ENCODE results near the gene PAPPA2. TPM values are rescaled to one million over a fixed set of nuclear protein-coding genes. Genes with fewer than 3 reads are reported as not detected.

The PAPPA2 gene
- total and polyA plus RNA-seq, 9 of the 15 experiments (the other 6 are each of a cell fraction or from before 2014, with no cell fraction given): 0.01 to 0.15 (median 0.05) TPM; not detected in 2

DNA sequence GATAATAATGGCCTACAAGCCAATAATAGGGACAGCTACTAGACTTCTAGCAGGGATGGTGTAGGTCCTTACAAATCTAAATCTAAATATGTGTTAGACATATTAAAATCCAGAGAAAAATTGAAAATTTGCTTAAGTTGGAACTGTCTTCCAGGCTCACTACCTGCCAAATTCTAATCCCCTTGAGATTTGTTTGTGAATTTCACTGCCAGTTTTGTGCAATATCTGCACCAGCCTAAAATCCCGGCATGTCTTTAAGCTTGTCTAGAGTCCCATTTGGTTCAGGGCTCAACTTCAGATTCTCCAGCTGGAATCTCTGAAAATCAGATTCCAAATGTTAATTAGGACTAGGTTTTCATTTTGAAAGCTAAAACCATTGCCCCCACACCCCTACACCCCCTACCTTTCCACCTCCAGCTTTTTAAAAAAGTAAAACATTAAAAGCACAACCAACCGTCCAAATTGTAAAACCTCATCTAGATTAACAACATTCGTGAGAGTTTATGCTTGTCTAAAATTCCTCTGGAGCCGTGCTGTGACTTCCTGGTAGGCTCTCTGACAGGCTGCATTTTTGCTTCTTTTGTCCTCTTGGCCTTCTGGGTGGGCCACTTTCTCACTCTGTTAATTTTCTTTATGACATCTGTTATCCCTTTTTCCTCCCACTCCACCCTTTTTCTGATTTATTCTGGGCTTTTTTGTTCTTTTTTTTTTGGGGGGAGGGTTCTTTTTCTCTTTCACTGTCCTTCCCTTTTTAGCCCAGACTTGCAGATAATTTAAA lies 348.7 kb downstream of the PAPPA2 start:
- Histone ChIP-seq H3K4me1 (replicated peaks in 1 of 2; ENCODE audit: control insufficient read depth in 2 of 2, insufficient read depth in 2 of 2, low read length in 2 of 2) (no peaks in the 10 kb centered on the region), H3K4me3 (no peak overlapping the region), H3K27me3 (ENCODE audit: control insufficient read depth in 2 of 2, insufficient read depth in 2 of 2, low read length in 2 of 2) (peaks cover 2 to 5% of the 10 kb centered on the region in 2 experiments; a peak in 4 of 5 replicates), H3K79me2 (ENCODE audit: control insufficient read depth, insufficient read depth, low read length) (no peaks in the 10 kb centered on the region), H3K9ac (ENCODE audit: insufficient read depth in 1 of 2, low read depth in 2 of 2, low read length in 2 of 2) (no peak overlapping the region), H3K9me1 (ENCODE audit: control insufficient read depth, insufficient read depth, low read length) (no peaks in the 10 kb centered on the region), H3K27ac (ENCODE audit: extremely low read depth, low read depth, low read length) (no peak overlapping the region), H2AFZ (ENCODE audit: low read depth, low read length) (no peak overlapping the region), H3K4me2 (ENCODE audit: insufficient read depth, low read length) (no peak overlapping the region), H3K9me3 (replicated peaks; ENCODE audit: control insufficient read depth, insufficient read depth, low read depth, low read length) (no peaks in the 10 kb centered on the region), H3K36me3 (ENCODE audit: control insufficient read depth, insufficient read depth, low read length) (no peaks in the 10 kb centered on the region), H4K20me1 (replicated peaks; ENCODE audit: control insufficient read depth, insufficient read depth, low read length) (no peaks in the 10 kb centered on the region)
- TF ChIP-seq ETS2 (tag; IDR thresholded peaks at IDR 0.05; ENCODE audit: borderline replicate concordance, poor library complexity, severe bottlenecking): no peak
- TF ChIP-seq EWSR1 (IDR thresholded peaks at IDR 0.05; ENCODE audit: borderline replicate concordance, low read depth, partially characterized antibody): no peak
- TF ChIP-seq, protein P1, sequence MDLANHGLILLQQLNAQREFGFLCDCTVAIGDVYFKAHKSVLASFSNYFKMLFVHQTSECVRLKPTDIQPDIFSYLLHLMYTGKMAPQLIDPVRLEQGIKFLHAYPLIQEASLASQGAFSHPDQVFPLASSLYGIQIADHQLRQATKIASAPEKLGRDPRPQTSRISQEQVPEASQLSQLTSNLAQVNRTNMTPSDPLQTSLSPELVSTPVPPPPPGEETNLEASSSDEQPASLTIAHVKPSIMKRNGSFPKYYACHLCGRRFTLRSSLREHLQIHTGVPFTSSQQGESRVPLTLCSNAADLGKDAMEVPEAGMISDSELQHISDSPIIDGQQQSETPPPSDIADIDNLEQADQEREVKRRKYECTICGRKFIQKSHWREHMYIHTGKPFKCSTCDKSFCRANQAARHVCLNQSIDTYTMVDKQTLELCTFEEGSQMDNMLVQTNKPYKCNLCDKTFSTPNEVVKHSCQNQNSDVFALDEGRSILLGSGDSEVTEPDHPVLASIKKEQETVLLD (IDR thresholded peaks at IDR 0.05): no peak
- TF ChIP-seq, protein P2, sequence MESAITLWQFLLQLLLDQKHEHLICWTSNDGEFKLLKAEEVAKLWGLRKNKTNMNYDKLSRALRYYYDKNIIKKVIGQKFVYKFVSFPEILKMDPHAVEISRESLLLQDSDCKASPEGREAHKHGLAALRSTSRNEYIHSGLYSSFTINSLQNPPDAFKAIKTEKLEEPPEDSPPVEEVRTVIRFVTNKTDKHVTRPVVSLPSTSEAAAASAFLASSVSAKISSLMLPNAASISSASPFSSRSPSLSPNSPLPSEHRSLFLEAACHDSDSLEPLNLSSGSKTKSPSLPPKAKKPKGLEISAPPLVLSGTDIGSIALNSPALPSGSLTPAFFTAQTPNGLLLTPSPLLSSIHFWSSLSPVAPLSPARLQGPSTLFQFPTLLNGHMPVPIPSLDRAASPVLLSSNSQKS (CRISPR knock-in tag; IDR thresholded peaks at IDR 0.05): no peak
- TF ChIP-seq TAL1 (IDR thresholded peaks at IDR 0.05): no peak
- ChIA-PET CTCF (ENCODE audit: low intra/inter-chr PET ratio) (no interaction called here), POLR2A (interaction anchor here (0.6 to 1.2 kb wide), 2 partner anchors 10 to 1596 kb away, joined by 3 read pairs; no protein-coding TSS in a partner anchor)
- no peak for DNase-seq (ENCODE audit: extremely low read depth in 1 of 4, low spot score in 3 of 4)
- WGBS (ENCODE audit: insufficient coverage, low coverage, missing lambda C conversion rate): 3% methylated on average over 4 of the region's 4 CpGs
- FAIRE-seq: no peak
- BruUV-seq (replicated peaks): no TSS peak
- in situ Hi-C loops (cut with MboI): no loop called here
- ATAC-seq: no peak
- intact Hi-C loops (cut with micrococcal nuclease): no loop called here
